ENCODE results near the gene MYO3B.

MYO3B gene

DNA sequence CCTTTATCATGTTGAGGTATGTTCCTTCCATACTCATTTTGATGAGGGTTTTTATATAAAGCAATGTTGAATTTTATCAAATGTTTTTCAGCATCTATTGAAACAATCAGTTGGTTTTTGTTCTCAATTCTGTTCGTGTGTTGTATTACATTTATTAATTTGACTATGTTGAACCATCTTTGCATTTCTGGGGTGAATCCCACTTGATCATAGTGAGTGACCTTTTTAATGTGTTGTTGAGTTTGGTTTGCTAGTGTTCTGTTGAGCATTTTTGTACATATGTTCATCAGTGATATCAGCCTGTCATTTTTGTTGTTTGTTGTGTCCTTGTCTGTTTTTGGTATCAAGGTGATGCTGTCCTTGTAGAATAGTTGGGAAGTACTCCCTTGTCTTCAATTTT lies 110.9 kb downstream of the MYO3B start:
- Histone ChIP-seq H3K4me3 (ENCODE audit: low read length) (no peak overlapping the region), H2AFZ (ENCODE audit: low read length) (no peak overlapping the region), H3K27ac (ENCODE audit: low read length) (no peak overlapping the region), H4K20me1 (ENCODE audit: insufficient read depth, low read length) (no peaks in the 10 kb centered on the region), H3K9me2 (replicated peaks; ENCODE audit: insufficient read depth, low read length) (no peaks in the 10 kb centered on the region), H3K9ac (ENCODE audit: low read length) (no peak overlapping the region), H3K79me2 (ENCODE audit: low read length) (no peaks in the 10 kb centered on the region), H3K4me1 (ENCODE audit: low read length) (peaks cover 7% of the 10 kb centered on the region), H3K36me3 (replicated peaks; ENCODE audit: insufficient read depth, low read length) (no peaks in the 10 kb centered on the region), H3K9me3 (replicated peaks; ENCODE audit: insufficient read depth, low read length) (no peaks in the 10 kb centered on the region), H3F3A (ENCODE audit: insufficient read depth, low read length) (no peaks in the 10 kb centered on the region), H3K4me2 (ENCODE audit: low read depth, low read length) (no peak overlapping the region), H3K27me3 (replicated peaks; ENCODE audit: insufficient read depth, low read length) (no peaks in the 10 kb centered on the region)
- DNase-seq = no peak
- no peak for TF ChIP-seq EZH2phosphoT487 (IDR thresholded peaks at IDR 0.05; ENCODE audit: low read length)
- TF ChIP-seq, protein P1, sequence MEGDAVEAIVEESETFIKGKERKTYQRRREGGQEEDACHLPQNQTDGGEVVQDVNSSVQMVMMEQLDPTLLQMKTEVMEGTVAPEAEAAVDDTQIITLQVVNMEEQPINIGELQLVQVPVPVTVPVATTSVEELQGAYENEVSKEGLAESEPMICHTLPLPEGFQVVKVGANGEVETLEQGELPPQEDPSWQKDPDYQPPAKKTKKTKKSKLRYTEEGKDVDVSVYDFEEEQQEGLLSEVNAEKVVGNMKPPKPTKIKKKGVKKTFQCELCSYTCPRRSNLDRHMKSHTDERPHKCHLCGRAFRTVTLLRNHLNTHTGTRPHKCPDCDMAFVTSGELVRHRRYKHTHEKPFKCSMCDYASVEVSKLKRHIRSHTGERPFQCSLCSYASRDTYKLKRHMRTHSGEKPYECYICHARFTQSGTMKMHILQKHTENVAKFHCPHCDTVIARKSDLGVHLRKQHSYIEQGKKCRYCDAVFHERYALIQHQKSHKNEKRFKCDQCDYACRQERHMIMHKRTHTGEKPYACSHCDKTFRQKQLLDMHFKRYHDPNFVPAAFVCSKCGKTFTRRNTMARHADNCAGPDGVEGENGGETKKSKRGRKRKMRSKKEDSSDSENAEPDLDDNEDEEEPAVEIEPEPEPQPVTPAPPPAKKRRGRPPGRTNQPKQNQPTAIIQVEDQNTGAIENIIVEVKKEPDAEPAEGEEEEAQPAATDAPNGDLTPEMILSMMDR (IDR thresholded peaks at IDR 0.05; ENCODE audit: low read length) = no peak
- TF ChIP-seq EZH2 (optimal IDR thresholded peaks at IDR 0.05; ENCODE audit: low read depth, low read length) = no peak

DNA sequence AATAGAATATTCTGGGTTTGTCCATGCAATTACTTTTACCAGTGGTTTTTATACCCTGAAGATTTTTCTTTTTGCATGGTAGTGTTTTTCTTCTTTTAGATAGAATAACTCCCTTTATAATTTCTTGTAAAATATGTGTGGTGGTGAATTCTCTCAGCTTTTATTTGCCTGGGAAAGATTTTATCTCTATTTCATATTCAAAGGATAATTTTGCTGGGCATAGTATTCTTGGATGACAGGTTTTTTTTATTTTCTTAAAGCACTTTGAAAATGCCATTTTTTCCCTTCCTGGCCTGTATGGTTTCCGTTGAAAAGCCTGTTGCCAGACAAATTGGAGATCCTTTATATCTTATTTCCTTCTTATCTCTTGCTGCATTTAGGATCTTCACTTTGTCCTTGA lies 113.5 kb downstream of the MYO3B start:
- TF ChIP-seq, protein P1 (IDR thresholded peaks at IDR 0.05; ENCODE audit: low read length) = no peak
- TF ChIP-seq EZH2 (optimal IDR thresholded peaks at IDR 0.05; ENCODE audit: low read depth, low read length) (no peak), EZH2phosphoT487 (IDR thresholded peaks at IDR 0.05; ENCODE audit: low read length) (no peak)
- Histone ChIP-seq H3F3A (ENCODE audit: insufficient read depth, low read length) (no peaks in the 10 kb centered on the region), H3K4me1 (ENCODE audit: low read length) (no peaks in the 10 kb centered on the region), H3K9ac (ENCODE audit: low read length) (no peak overlapping the region), H3K9me2 (replicated peaks; ENCODE audit: insufficient read depth, low read length) (no peaks in the 10 kb centered on the region), H2AFZ (ENCODE audit: low read length) (no peak overlapping the region), H3K27ac (ENCODE audit: low read length) (no peak overlapping the region), H3K9me3 (replicated peaks; ENCODE audit: insufficient read depth, low read length) (no peaks in the 10 kb centered on the region), H3K4me3 (ENCODE audit: low read length) (no peak overlapping the region), H4K20me1 (ENCODE audit: insufficient read depth, low read length) (no peaks in the 10 kb centered on the region), H3K36me3 (replicated peaks; ENCODE audit: insufficient read depth, low read length) (no peaks in the 10 kb centered on the region), H3K27me3 (replicated peaks; ENCODE audit: insufficient read depth, low read length) (no peaks in the 10 kb centered on the region), H3K79me2 (ENCODE audit: low read length) (no peaks in the 10 kb centered on the region), H3K4me2 (ENCODE audit: low read depth, low read length) (no peak overlapping the region)
- DNase-seq = no peak

DNA sequence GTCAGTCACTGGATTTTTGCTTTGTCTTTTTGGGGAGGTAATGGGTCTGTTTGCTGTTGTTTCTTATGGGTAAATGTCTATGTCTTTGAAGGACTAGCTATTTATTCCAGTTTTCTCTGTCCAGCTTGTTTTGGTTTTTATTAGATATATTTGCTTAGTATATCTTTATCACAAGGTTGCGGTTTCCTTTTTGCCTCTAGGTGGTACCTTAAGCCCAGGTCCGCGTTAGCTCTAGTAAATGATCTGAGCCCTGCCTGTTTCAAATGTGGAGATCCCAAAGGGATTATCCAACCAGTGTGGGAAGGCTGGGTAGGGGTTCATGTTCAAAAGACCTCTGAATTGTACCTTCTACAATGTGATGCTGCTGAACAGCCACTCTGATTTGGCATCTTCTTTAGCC lies 114.5 kb downstream of the MYO3B start:
- Histone ChIP-seq H3K27ac (ENCODE audit: low read length) (no peak overlapping the region), H3K36me3 (replicated peaks; ENCODE audit: insufficient read depth, low read length) (no peaks in the 10 kb centered on the region), H3K9me3 (replicated peaks; ENCODE audit: insufficient read depth, low read length) (no peaks in the 10 kb centered on the region), H3K27me3 (replicated peaks; ENCODE audit: insufficient read depth, low read length) (no peaks in the 10 kb centered on the region), H3K4me1 (ENCODE audit: low read length) (no peaks in the 10 kb centered on the region), H3K9ac (ENCODE audit: low read length) (no peak overlapping the region), H2AFZ (ENCODE audit: low read length) (no peak overlapping the region), H3K4me2 (ENCODE audit: low read depth, low read length) (no peak overlapping the region), H4K20me1 (ENCODE audit: insufficient read depth, low read length) (no peaks in the 10 kb centered on the region), H3K9me2 (replicated peaks; ENCODE audit: insufficient read depth, low read length) (no peaks in the 10 kb centered on the region), H3F3A (ENCODE audit: insufficient read depth, low read length) (no peaks in the 10 kb centered on the region), H3K4me3 (ENCODE audit: low read length) (no peak overlapping the region), H3K79me2 (ENCODE audit: low read length) (no peaks in the 10 kb centered on the region)
- DNase-seq = no peak
- TF ChIP-seq, protein P1 (IDR thresholded peaks at IDR 0.05; ENCODE audit: low read length) = no peak
- TF ChIP-seq EZH2 (optimal IDR thresholded peaks at IDR 0.05; ENCODE audit: low read depth, low read length) (no peak), EZH2phosphoT487 (IDR thresholded peaks at IDR 0.05; ENCODE audit: low read length) (no peak)
